GM12872 (cell line): ENCODE measurements around the gene PUSL1.
A peak's percentile ranks its signal among the peaks of the same experiment; 100 is the strongest.

Source experiments
- CTCF ChIP-seq: IDR thresholded peaks from 3 replicates; pipeline ENCODE4 v1.5.1; 2011; ENCODE audit warnings: low read depth, mild to moderate bottlenecking, low read length, moderate library complexity; ENCODE audit not compliant: insufficient read depth

PUSL1 gene

GRCh38 chr1:1304331-1305299 lies 3.8 kb upstream of the PUSL1 start:
- no peak for TF ChIP-seq CTCF

- TF ChIP-seq CTCF = peak; percentile 43; the same call in 2 of the 3 replicates
These were observed 2.9 kb upstream of the PUSL1 start for GRCh38 chr1:1305300-1306069.

DNA sequence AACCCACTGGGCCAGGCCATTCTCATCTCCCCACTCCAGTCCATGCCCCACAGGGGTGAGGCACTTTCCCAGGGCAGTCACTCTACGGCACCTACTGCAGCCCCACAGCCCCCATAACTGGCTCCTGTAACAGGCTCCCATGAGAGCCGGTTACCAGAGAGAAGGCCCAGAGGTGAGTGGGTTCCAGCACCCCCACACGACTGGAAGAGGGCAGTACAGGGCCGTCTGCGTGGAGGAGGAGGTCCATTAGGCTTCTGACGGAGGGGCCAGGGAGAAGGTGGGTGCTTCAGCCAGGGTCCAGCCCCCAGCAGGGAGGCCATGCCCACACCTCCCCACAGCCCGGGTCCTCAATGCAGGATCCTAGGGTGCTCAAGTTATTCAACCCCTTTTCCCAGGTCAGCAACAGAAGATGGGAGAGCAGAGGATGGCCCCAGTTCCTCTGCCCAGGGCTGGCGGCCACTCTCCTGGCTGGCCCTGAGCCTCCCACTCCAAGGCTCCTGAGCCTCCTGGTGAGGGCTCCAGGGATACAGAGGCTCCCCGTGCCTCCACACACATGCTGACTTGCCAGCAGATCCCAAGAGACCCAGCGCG lies 2.2 kb upstream of the PUSL1 start:
- TF ChIP-seq CTCF = peak; percentile 49; the same call in 2 of the 3 replicates

GRCh38 chr1:1306661-1307260 lies 1.6 kb upstream of the PUSL1 start:
- no peak for TF ChIP-seq CTCF

GRCh38 chr1:1307261-1307922 lies 1.0 kb upstream of the PUSL1 start:
- no peak for TF ChIP-seq CTCF

- no peak for TF ChIP-seq CTCF
These were observed 406 bp downstream of the PUSL1 start for GRCh38 chr1:1308756-1309250.
